Activated naive CD4-positive, alpha-beta T cell treated with anti-CD3 and anti-CD28 coated beads for 36 hours (primary cell): Measurements from ENCODE around the gene RAD51C. TPM values are rescaled to one million over a fixed set of nuclear protein-coding genes. Genes with fewer than 3 reads are reported as not detected.

Experiments
- CTCF ChIA-PET: fragments of 350-600 bp; sonication (Branson Sonifier 250); formaldehyde crosslinking; loops from one replicate; lab custom pipeline; 2021; ENCODE audit warnings: antibody characterized with exemption; lab: Charles Lee
- DNase-seq: peaks from one replicate; pipeline ENCODE4 v3.0.0-alpha.2; 2020
- H3K27ac Mint-ChIP-seq: one replicate; pipeline ENCODE4 v1.8.0; 2021; ENCODE audit warnings: mild to moderate bottlenecking, mixed read lengths
- H3K27me3 Mint-ChIP-seq: one replicate; pipeline ENCODE4 v1.8.0; 2021; ENCODE audit warnings: low read depth, mixed read lengths
- H3K36me3 Mint-ChIP-seq: one replicate; pipeline ENCODE4 v1.8.0; 2021; ENCODE audit warnings: low read depth, mixed read lengths
- H3K4me1 Mint-ChIP-seq: one replicate; pipeline ENCODE4 v1.8.0; 2021; ENCODE audit warnings: low read depth, mixed read lengths
- H3K4me3 Mint-ChIP-seq: one replicate; pipeline ENCODE4 v1.8.0; 2021; ENCODE audit warnings: mild to moderate bottlenecking, moderate library complexity, mixed read lengths
- H3K9me3 Mint-ChIP-seq: one replicate; pipeline ENCODE4 v1.8.0; 2021; ENCODE audit warnings: mixed read lengths
- intact Hi-C: fragments of 100-400 bp; cut with micrococcal nuclease; formaldehyde crosslinking; loops from one replicate; pipeline ENCODE4 v1.15.1; 2023
- total RNA-seq, 2 experiments: library from RNA; stranded (reverse); gene quantifications; one replicate each; pipeline ENCODE4 v1.2.3, GENCODE V29; 2021

RAD51C gene
- total RNA-seq, 2 experiments from 2014 or later: 57.7 to 64.6 TPM

DNA sequence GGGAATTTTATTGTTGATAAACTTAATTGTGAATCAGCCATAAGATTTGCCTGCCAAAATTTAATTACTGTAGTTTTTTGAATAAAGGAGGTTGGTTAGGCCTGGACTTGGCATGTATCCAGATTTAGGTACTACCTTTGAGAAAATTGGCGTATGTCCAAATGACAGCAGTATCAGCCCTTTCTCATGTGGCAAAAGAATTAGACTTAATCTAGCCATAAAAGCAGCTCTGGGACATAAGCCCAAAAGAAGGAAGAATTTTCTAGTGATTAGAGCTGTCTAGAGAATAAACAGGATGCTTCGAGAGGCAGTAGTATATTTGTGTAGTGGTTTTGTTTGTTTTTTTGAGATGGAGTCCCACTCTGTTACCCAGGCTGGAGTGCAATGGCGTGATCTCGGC, 91.0 kb downstream of the RAD51C start:
- no peak for DNase-seq
- H3K4me1 Mint-ChIP-seq: peaks cover 6% of the 10 kb centered on the region
- CTCF ChIA-PET: no interaction called here
- H3K27ac Mint-ChIP-seq: no peak overlapping the region
- H3K9me3 Mint-ChIP-seq: no peaks in the 10 kb centered on the region
- no peaks in the 10 kb centered on the region for H3K36me3 Mint-ChIP-seq
- H3K4me3 Mint-ChIP-seq: no peak overlapping the region
- intact Hi-C loops: no loop called here
- no peaks in the 10 kb centered on the region for H3K27me3 Mint-ChIP-seq

DNA sequence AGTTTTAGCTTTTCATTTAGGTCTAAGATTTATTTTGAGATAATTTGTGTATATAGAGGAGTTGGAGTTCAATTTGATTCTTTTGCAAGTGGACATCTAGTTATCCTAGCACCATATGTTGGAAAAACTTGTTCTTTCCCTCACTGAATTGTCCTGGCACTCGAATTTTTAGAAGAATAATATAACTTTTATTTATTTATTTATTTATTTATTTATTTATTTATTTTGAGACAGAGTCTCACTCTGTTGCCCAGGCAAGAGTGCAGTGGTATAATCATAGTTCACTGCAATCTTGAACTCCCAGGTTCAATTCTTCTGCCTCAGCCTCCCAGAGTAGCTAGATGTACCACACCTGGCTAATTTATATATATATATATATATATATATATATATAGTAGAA, 92.7 kb downstream of the RAD51C start:
- H3K4me1 Mint-ChIP-seq: peaks cover 12% of the 10 kb centered on the region
- H3K36me3 Mint-ChIP-seq: no peaks in the 10 kb centered on the region
- no peaks in the 10 kb centered on the region for H3K9me3 Mint-ChIP-seq
- H3K4me3 Mint-ChIP-seq: no peak overlapping the region
- CTCF ChIA-PET: no interaction called here
- H3K27ac Mint-ChIP-seq: no peak overlapping the region
- intact Hi-C loops: no loop called here
- no peaks in the 10 kb centered on the region for H3K27me3 Mint-ChIP-seq
- DNase-seq: no peak

Other genes starting within 250 kb of the RAD51C start
- gene HSF5, start 204.2 kb upstream of the RAD51C start, total RNA-seq: 1 to 10 TPM; 3.6 to 4.1 TPM
- 10 to 100 TPM; 58.2 to 60.5 TPM for gene MTMR4, start 178.0 kb upstream of the RAD51C start, total RNA-seq
- gene TEX14, start 557 bp upstream of the RAD51C start, total RNA-seq: under 1 TPM; 0.20 to 0.24 TPM
- gene PPM1E, start 63.3 kb downstream of the RAD51C start, total RNA-seq: under 1 TPM in 1 of 2 experiments, not detected in 1; 0.05 TPM